HG02642 (cell line): ENCODE data around the gene PDC.
"Not testable (repeated sequence)": the region's sequence is repeated elsewhere in the genome, so short reads cannot be mapped to it uniquely, and the experiment has no call there.

Experiments
- ATAC-seq: cut with Tn5 transposase; IDR thresholded peaks from one replicate; pipeline ENCODE4 v1.9.1; 2021; ENCODE audit warnings: mild to moderate bottlenecking; ENCODE audit not compliant: unreplicated experiment, poor library complexity

Gene PDC

GRCh38 chr1:186473047-186473446, 12.1 kb upstream of the PDC start:
- ATAC-seq: no peak

DNA sequence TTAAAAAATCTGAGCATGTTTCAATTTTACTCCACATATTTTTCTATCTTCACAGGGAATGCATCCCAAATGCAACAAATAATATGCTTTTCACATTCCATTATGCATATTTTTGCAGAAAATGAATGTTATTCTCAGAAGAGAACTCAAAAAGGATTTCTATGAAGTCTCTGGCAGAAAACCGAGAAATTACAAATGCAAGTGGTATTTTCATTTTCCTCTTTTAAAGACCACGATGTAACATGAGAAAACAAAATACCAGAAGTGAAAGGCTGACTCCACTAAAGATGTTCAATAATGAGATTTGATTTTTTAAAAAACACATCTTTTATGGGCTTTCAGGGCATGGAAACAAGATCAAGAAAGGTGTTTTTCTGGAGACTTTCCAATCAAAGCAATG, 5.0 kb upstream of the PDC start:
- ATAC-seq: no peak

DNA sequence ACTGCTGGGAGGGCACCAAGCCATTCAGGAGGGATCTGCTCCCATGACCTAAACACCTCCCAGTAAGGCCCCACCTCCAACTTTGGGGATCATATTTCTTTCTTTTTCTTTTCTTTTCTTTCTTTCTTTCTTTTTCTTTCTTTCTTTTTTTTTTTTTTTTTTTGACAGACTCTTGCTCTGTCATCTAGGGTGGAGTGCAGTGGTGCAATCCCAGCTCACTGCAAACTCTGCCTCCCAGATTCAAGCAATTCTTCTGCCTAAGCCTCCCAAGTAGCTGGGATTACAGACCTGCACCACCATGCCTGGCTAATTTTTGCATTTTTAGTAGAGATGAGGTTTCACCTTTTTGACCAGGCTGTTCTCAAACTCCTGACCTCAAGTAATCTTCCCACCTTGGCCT, 4.6 kb upstream of the PDC start:
- ATAC-seq: not testable (repeated sequence)

DNA sequence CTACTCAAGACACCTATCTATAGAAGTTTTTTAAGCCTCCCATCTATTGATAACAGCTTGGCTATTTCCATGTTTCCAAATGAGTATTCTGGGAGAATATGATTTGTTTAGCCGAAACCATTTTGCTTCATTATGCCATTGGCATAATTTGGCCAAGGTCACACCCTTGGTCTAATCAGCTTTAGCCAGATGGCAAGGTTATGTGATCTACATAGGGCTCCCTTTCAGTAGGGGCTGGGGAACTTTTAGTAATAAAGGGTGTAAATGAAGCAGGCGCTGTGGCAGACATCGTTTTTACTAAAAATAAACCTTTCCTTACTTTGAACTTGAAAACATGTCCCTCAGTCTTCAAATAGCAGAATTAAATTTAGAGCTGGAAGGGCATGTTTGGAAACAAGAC, 3.0 kb upstream of the PDC start:
- no peak for ATAC-seq

- no peak for ATAC-seq
Measured at GRCh38 chr1:186463511-186463910, 2.6 kb upstream of the PDC start.

DNA sequence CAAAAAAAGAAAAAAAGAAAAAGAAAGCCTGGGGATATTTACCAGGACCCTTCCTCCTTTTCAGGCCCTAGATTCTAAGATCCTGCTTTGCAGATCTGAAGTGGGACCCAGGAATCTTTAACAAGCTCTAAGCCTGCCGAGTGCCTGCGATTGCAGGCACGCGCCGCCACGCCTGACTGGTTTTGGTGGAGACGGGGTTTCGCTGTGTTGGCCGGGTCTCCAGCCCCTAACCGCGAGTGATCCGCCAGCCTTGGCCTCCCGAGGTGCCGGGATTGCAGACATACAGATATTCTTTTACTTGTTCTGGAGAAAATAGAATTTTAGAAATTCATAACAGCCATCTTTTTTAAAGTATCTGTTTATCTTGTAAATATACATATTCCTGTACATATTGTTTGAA, 1.8 kb downstream of the PDC start:
- ATAC-seq: not testable (repeated sequence)

DNA sequence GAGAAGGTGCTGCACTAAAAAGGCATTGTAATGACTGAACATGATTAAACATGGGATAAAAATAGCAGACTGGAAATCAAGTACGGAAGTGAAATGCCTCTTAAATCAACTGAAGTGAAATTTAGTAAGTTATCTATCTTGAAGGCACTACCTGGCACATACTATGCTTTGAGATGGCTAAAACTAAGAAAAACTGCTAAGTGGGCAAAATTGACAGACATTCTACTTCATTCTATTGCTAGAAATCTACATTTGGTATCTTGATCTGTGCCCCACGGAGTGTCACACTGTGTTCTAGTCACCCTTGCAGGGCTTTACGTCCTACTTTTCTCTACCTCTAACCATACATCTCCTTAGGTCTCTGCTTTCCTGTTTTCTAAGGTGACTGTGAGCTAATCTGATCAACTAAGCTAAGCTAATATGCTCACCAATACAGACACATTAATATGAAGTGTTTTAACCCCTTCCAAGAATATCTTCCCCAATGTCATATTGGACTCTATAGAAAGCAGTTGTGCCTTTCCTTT, 4.1 kb downstream of the PDC start:
- ATAC-seq: no peak

GRCh38 chr1:186454981-186455380, 5.9 kb downstream of the PDC start:
- no peak for ATAC-seq

DNA sequence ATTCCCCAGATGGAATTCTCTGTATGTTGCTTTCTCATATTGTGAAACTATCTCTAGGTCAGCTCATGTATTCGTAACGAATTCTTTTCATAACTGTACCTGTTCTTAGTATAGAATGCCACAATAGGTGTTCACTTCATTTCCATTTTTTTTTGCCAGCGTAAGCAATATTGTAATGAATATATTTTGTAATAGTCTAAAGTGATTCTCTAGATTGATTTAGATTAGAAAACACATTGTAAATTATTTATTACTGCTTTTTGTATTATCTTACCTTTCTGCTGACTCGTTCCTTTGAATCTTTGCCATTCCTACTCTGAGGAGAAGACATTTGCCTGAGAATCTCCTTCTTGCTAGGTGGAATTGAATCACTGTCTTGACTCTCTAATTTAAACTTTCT, 14.8 kb downstream of the PDC start:
- no peak for ATAC-seq

- ATAC-seq: peak; percentile 74
Measured at GRCh38 chr1:186443638-186444037, 17.3 kb downstream of the PDC start.

DNA sequence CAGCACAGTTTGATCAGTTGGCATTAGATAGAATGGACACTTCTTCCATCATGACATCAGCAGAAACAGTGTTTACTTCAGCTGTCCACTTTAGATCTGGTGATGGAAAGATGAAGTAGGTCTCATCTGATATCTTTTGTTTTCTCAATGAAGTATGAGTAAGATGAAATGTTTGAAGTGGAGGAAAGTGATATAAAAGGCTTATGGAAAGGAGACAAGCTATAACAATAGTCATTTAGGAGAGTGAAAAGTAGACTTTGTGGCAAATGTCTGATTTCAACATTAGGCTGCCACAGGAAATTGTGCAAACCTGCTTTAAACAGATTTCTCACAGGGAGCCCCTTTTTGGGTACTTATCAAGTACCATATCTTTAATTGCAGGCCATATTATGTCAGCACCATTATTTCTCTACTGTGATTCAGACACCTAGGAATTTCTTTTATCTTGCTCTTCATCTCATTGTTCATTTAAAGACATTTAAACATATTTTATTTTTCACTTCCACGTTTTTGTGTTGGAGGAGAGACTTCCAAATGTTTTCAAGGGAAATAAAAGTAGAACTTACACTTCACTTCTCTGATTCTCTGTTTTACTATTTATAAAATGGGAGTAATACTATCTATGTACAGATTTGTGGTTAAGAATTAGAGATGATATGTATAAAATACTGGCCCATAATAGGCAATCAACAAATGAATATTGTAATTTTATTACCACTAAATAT, 18.1 kb downstream of the PDC start:
- ATAC-seq: no peak

DNA sequence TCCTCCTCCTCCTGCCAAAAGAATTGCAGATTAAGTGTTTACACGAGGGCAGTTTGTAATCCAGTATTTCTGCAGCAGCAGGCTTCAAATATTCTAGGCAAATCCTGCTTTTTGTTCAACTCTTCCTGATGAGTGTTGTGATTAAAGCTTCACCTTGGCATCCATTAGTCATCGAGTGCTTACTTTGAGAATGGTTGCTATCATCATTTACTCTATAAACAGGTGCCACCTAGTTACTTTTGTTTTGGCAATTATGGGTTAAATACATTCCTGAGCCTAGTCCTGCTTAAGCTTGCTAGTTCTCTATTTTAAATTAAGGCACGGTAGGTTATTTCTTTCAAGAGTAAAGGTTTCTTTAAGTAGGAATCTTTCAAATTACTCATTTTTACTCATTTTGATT, 20.3 kb downstream of the PDC start:
- ATAC-seq: no peak

DNA sequence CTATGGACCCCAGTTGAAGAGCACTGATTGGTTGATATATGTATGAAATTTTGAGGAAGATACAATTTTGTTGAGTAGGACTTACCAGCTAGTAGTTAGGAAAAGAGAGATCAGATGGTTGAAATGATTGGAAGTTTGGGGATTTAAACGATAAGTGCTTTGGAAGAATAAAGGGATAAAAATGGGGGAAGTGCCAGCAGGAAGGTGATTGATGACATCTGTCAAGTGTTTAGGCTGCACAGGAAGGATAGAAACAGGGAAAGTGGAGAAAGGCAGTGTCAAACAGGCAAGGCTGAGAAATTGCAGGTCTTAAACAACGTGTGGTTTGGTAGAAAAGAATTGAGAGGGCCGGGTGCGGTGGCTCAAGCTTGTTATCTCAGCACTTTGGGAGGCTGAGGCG, 22.3 kb downstream of the PDC start:
- no peak for ATAC-seq

DNA sequence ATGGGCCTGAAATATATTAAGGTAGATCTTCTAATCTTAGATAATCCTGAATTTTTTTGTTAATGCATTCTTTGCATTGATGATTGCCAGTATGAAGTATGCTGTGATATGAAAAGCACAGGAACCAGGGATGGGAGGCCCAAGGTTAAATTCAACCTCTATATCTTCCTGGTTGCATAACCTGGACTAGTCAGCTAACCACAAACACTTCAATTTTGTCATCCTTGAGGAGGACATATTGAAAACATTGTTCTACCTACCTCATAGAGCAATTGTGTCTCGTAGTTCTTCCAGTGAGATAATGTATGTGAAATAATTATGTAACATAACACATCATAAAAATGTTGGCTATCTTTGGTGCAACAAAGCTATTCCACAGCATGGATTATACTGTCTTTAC, 25.6 kb downstream of the PDC start:
- no peak for ATAC-seq

DNA sequence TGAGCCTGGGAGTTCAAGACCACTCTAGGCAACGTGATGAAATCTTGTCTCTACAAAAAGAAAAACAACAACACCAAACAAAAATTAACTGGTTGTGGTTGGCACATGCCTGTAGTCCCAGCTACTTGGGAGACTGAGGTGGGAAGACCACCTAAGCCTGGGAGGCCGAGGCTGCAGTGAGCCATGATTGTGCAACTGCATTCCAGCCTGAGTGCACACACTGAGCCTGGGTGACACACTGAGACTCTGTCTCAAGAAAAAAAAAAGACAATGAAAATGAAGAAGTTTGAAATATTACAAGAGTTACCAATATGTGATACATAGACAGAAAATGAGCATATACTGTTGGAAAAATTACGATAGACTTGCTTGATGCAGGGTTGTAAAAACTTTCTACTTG, 31.9 kb downstream of the PDC start:
- ATAC-seq: no peak

GRCh38 chr1:186426118-186426517, 34.8 kb downstream of the PDC start:
- no peak for ATAC-seq

DNA sequence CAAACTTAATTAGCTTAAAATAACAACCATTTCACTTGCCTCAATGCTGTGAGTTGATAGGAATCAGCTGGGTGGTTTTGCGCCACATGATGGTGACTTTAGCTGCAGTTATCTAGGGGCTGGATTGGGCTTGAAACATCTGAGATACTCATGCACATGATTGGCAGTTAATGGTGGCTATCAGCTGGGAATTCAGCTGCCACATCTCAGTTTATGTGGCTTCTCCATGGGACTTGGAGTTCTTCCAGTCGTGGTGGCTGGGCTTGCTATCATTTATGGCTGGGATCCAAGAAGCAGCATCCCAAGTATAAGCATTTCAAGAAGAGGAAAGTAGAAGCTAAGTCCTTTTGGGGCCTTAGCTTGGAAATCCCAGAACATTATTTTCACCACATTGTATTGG, 36.4 kb downstream of the PDC start:
- ATAC-seq: no peak

GRCh38 chr1:186421446-186421845, 39.5 kb downstream of the PDC start:
- ATAC-seq: no peak

- peak; percentile 96 for ATAC-seq
Measured at GRCh38 chr1:186420923-186421322, 40.0 kb downstream of the PDC start.

DNA sequence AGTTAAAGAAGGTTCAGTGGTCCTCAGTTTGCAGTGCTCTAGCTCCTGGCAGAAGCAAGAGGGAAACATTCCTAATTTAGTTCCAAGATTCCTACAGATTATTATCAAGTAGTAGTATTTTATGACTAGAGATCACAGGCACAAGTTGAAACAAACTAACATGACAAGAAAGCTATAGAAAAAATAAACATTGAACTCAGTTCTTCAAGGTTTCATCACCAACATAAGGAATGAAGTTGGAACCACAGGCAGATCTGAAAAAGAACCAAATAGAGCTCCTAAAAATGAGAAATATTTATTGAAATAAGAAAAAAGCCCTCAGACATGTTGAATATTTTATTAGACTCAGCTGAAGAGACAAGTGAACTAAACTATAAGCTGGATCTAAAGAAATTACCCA, 40.6 kb downstream of the PDC start:
- no peak for ATAC-seq

- no peak for ATAC-seq
Measured at GRCh38 chr1:186418503-186418902, 42.4 kb downstream of the PDC start.

DNA sequence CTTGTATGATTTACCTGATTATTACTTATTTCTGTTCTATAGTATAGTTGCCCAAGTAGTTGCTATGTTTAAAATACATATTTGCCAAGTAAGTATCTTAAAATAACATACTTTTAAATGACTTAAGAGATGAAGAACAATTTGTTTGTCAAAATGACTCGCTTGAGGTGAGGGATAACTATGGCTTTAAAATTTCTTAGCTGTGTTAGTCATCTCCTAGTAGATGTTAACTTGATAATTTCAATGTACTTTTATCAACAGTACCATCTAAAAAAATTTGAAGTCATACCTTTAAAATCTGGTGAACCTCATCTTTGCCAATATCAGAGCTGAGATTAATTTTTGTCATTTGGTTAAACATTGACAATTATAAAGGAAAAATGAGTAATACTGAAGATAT, 47.6 kb downstream of the PDC start:
- ATAC-seq: no peak
